OCI-LY1 (cell line): ENCODE data around the gene FBXO45.
"Not testable (repeated sequence)": the region's sequence is repeated elsewhere in the genome, so short reads cannot be mapped to it uniquely, and the experiment has no call there.

Experiments
- H2AFZ ChIP-seq: fragments of 200-600 bp; sonication (generic), shearing (Covaris generic); 2 replicates; pipeline ENCODE4 v1.6.0; 2014; ENCODE audit warnings: antibody characterized with exemption, mild to moderate bottlenecking, low read length
- H3F3A ChIP-seq: fragments of 200-600 bp; sonication (generic), shearing (Covaris generic); 2 replicates; pipeline ENCODE4 v1.6.0; 2014; ENCODE audit warnings: mild to moderate bottlenecking, antibody characterized with exemption, low read length, moderate library complexity; ENCODE audit not compliant: insufficient read depth
- H3K27ac ChIP-seq: fragments of 200-600 bp; sonication (generic); 2 replicates; pipeline ENCODE4 v1.5.1; 2014; ENCODE audit warnings: low read length, mixed run types, mild to moderate bottlenecking, low read depth; ENCODE audit not compliant: poor library complexity, severe bottlenecking
- H3K27me3 ChIP-seq: fragments of 200-600 bp; sonication (generic); 2 replicates; pipeline ENCODE4 v1.6.0; 2014; ENCODE audit warnings: antibody characterized with exemption, mild to moderate bottlenecking, low read length, moderate library complexity; ENCODE audit not compliant: insufficient read depth
- H3K36me3 ChIP-seq: fragments of 200-600 bp; sonication (generic); 2 replicates; pipeline ENCODE4 v1.6.1; 2014; ENCODE audit warnings: mild to moderate bottlenecking, antibody characterized with exemption, low read length, moderate library complexity, mixed read lengths; ENCODE audit not compliant: insufficient read depth
- H3K4me1 ChIP-seq: fragments of 200-600 bp; sonication (generic); 2 replicates; pipeline ENCODE4 v1.5.1; 2014; ENCODE audit warnings: mild to moderate bottlenecking, low read length, moderate library complexity; ENCODE audit not compliant: insufficient read depth, severe bottlenecking
- H3K4me2 ChIP-seq: fragments of 200-600 bp; sonication (generic), shearing (Covaris generic); 2 replicates; pipeline ENCODE4 v1.6.1; 2014; ENCODE audit warnings: low read length
- H3K4me3 ChIP-seq: fragments of 200-600 bp; sonication (generic); 2 replicates; pipeline ENCODE4 v1.5.1; 2014; ENCODE audit warnings: low read length, low read depth, mild to moderate bottlenecking, mixed read lengths; ENCODE audit not compliant: poor library complexity, severe bottlenecking
- H3K79me2 ChIP-seq: fragments of 200-600 bp; shearing (Covaris generic); 2 replicates; pipeline ENCODE4 v1.6.1; 2016; ENCODE audit warnings: mixed run types, low read length, mixed read lengths; ENCODE audit not compliant: insufficient read depth
- H3K9ac ChIP-seq: fragments of 200-600 bp; sonication (generic), shearing (Covaris generic); 2 replicates; pipeline ENCODE4 v1.6.1; 2014; ENCODE audit warnings: mild to moderate bottlenecking, low read length, mixed read lengths
- H3K9me2 ChIP-seq: fragments of 200-600 bp; sonication (generic), shearing (Covaris generic); 2 replicates; pipeline ENCODE4 v1.6.1; 2014; ENCODE audit warnings: low read depth, mild to moderate bottlenecking, low read length, mixed read lengths
- H3K9me3 ChIP-seq: fragments of 200-600 bp; shearing (Covaris generic); 2 replicates; pipeline ENCODE4 v1.6.1; 2014; ENCODE audit warnings: low read length, mixed read lengths
- H4K20me1 ChIP-seq: fragments of 200-600 bp; sonication (generic), shearing (Covaris generic); 2 replicates; pipeline ENCODE4 v1.6.0; 2016; ENCODE audit warnings: mild to moderate bottlenecking, low read length; ENCODE audit not compliant: insufficient read depth
- EZH2 ChIP-seq: fragments of 200-600 bp; sonication (generic), shearing (Covaris generic); IDR thresholded peaks from 2 replicates; pipeline ENCODE4 v1.8.0; 2017; ENCODE audit warnings: borderline replicate concordance, mixed run types, mild to moderate bottlenecking, antibody characterized with exemption, low read length, moderate library complexity, mixed read lengths
- TF ChIP-seq, protein P1 (sequence below): fragments of 200-600 bp; sonication (generic), shearing (Covaris generic); IDR thresholded peaks from 2 replicates; pipeline ENCODE4 v1.5.1; 2017; ENCODE audit warnings: mild to moderate bottlenecking, antibody characterized with exemption, low read length, moderate library complexity, mixed read lengths

FBXO45 gene

DNA sequence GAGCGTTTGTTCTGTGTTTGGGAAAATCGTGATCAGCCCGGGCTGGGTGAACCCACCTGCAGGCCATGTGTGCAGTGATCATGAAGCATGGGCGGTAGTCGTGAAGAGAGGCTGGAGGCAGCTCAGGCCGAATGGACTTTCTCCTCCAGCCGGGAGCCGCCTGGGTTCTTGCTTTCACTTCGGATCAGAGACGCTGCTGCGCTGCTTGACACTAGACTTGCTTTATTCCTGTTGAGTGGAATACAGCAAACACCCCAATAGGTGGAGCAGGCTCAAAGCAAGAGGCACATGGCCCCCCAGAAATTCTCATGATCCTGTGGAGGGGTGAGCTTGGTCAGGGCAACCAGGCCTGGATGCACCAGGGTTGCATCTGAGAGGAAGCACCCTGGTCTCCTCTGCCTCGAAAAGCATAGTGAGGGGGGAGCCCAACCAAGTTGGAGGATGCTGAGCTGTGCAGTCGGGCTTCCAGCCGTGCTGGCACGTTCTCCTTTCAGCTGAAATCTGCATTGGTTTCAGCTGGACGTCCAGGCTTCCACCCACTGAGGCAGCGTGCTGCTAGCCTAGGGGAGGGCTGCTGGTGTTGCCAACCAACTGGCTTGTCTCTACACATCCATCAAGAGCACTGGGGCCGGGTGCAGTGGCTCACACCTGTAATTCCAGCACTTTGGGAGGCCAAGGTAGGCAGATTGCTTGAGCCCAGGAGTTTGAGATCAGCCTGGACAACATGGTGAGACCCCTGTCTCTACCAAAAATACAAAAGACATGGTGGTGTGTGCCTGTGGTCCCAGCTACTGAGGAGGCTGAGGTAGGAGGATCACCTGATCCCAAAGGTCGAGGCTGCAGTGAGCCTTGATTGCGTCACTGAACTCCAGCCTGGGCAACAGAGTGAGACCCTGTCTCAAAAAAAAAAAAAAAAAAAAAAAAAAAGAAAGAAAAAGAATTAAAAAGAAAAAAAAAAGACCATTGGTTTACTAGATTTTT lies 68.2 kb downstream of the FBXO45 start:
- Histone ChIP-seq H3K9ac (no peak overlapping the region), H3K9me3 (no peaks in the 10 kb centered on the region), H3K4me2 (no peak overlapping the region), H3K36me3 (no peaks in the 10 kb centered on the region), H4K20me1 (no peaks in the 10 kb centered on the region), H3K4me1 (peaks cover 24% of the 10 kb centered on the region), H2AFZ (no peak overlapping the region), H3K9me2 (no peaks in the 10 kb centered on the region), H3K4me3 (no peak overlapping the region), H3K27ac (no peak overlapping the region), H3K79me2 (no peaks in the 10 kb centered on the region), H3K27me3 (peaks cover 14% of the 10 kb centered on the region; the same call in 1 of the 2 replicates), H3F3A (no peaks in the 10 kb centered on the region)
- TF ChIP-seq, protein P1, sequence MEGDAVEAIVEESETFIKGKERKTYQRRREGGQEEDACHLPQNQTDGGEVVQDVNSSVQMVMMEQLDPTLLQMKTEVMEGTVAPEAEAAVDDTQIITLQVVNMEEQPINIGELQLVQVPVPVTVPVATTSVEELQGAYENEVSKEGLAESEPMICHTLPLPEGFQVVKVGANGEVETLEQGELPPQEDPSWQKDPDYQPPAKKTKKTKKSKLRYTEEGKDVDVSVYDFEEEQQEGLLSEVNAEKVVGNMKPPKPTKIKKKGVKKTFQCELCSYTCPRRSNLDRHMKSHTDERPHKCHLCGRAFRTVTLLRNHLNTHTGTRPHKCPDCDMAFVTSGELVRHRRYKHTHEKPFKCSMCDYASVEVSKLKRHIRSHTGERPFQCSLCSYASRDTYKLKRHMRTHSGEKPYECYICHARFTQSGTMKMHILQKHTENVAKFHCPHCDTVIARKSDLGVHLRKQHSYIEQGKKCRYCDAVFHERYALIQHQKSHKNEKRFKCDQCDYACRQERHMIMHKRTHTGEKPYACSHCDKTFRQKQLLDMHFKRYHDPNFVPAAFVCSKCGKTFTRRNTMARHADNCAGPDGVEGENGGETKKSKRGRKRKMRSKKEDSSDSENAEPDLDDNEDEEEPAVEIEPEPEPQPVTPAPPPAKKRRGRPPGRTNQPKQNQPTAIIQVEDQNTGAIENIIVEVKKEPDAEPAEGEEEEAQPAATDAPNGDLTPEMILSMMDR, result no peak
- TF ChIP-seq EZH2, result no peak

DNA sequence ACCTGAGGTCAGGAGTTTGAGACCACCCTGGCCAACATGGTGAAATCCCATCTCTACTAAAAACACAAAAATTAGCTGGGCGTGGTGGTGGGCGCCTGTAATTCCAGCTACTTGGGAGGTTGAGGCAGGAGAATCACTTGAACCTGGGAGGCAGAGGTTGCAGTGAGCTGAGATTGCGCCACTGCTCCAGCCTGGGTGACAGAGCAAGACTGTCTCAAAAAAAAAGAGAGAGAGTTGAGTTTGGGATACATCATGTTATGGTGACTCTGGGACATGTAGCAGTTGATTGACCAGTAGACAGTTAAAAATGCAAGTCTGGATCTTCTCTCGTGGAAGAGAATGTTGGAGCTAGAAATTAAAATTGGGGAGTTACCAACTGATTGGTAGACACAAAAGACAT lies 69.5 kb downstream of the FBXO45 start:
- H3F3A ChIP-seq, H3K27ac ChIP-seq, H3K9ac ChIP-seq, H3K9me2 ChIP-seq, H3K9me3 ChIP-seq, H3K4me2 ChIP-seq, H3K4me3 ChIP-seq, H4K20me1 ChIP-seq, H2AFZ ChIP-seq, H3K79me2 ChIP-seq, H3K36me3 ChIP-seq: not testable (repeated sequence)
- Histone ChIP-seq H3K27me3 (peaks cover 18% of the 10 kb centered on the region; the same call in 1 of the 2 replicates), H3K4me1 (peaks cover 19% of the 10 kb centered on the region)
